Activated naive CD4-positive, alpha-beta T cell treated with anti-CD3 and anti-CD28 coated beads, Interleukin-2, amount 50 U/mL, for 24 hours (primary cell): Measurements from ENCODE around the gene IRF6.

Experiments
- H3K27ac Mint-ChIP-seq: one replicate; pipeline ENCODE4 v1.8.0; 2021; ENCODE audit warnings: mild to moderate bottlenecking, mixed read lengths
- H3K27me3 Mint-ChIP-seq: one replicate; pipeline ENCODE4 v1.8.0; 2021; ENCODE audit warnings: mixed read lengths
- H3K36me3 Mint-ChIP-seq: one replicate; pipeline ENCODE4 v1.8.0; 2021; ENCODE audit warnings: mixed read lengths
- H3K4me1 Mint-ChIP-seq: one replicate; pipeline ENCODE4 v1.8.0; 2021; ENCODE audit warnings: mixed read lengths
- H3K4me3 Mint-ChIP-seq: one replicate; pipeline ENCODE4 v1.8.0; 2021; ENCODE audit warnings: mild to moderate bottlenecking, mixed read lengths
- H3K9me3 Mint-ChIP-seq: one replicate; pipeline ENCODE4 v1.8.0; 2021; ENCODE audit warnings: mixed read lengths

The IRF6 gene

GRCh38 chr1:209805875-209806760 is at the start of gene IRF6:
Gene IRF6, minus strand, starts transcription at chr1:209806142. Its CDS starts 4,729 bp downstream, at chr1:209801413.
- H3K9me3 Mint-ChIP-seq, result no peaks in the 10 kb centered on the region
- H3K36me3 Mint-ChIP-seq, result no peaks in the 10 kb centered on the region
- peak within 1 kb of the TSS; percentile 79 for H3K27ac Mint-ChIP-seq
- no peaks in the 10 kb centered on the region for H3K27me3 Mint-ChIP-seq
- H3K4me1 Mint-ChIP-seq, result peaks cover 7% of the 10 kb centered on the region
- peak within 1 kb of the TSS; percentile 85 for H3K4me3 Mint-ChIP-seq

GRCh38 chr1:209855623-209856022 is 49.7 kb upstream of the IRF6 start:
- Mint-ChIP-seq H3K36me3 (peaks cover 3% of the 10 kb centered on the region), H3K27ac (peak overlapping the region; percentile 82)

GRCh38 chr1:209855006-209855405 is 49.1 kb upstream of the IRF6 start:
- Mint-ChIP-seq H3K27ac (peak overlapping the region; percentile 82), H3K4me3 (no peak overlapping the region), H3K9me3 (no peaks in the 10 kb centered on the region), H3K36me3 (peaks cover 3% of the 10 kb centered on the region), H3K27me3 (no peaks in the 10 kb centered on the region), H3K4me1 (peaks cover 9% of the 10 kb centered on the region)

More at GRCh38 chr1:209855623-209856022, 49.7 kb upstream of the IRF6 start:
- no peaks in the 10 kb centered on the region for H3K27me3 Mint-ChIP-seq
- H3K9me3 Mint-ChIP-seq, result no peaks in the 10 kb centered on the region
- no peak overlapping the region for H3K4me3 Mint-ChIP-seq
- peaks cover 9% of the 10 kb centered on the region for H3K4me1 Mint-ChIP-seq

GRCh38 chr1:209854196-209854595 is 48.3 kb upstream of the IRF6 start:
- H3K27ac Mint-ChIP-seq, result peak overlapping the region; percentile 72
- no peaks in the 10 kb centered on the region for H3K27me3 Mint-ChIP-seq

GRCh38 chr1:209853676-209854075 is 47.7 kb upstream of the IRF6 start:
- Mint-ChIP-seq H3K36me3 (peaks cover 3% of the 10 kb centered on the region), H3K9me3 (no peaks in the 10 kb centered on the region), H3K27ac (no peak overlapping the region)

More at GRCh38 chr1:209854196-209854595, 48.3 kb upstream of the IRF6 start:
- Mint-ChIP-seq H3K4me3 (no peak overlapping the region), H3K4me1 (peaks cover 9% of the 10 kb centered on the region), H3K36me3 (peaks cover 3% of the 10 kb centered on the region), H3K9me3 (no peaks in the 10 kb centered on the region)

GRCh38 chr1:209850342-209850979 is 44.5 kb upstream of the IRF6 start:
- H3K4me3 Mint-ChIP-seq, result no peak overlapping the region
- H3K36me3 Mint-ChIP-seq, result peaks cover 9% of the 10 kb centered on the region
- H3K27ac Mint-ChIP-seq, result peak overlapping the region; percentile 4
- no peaks in the 10 kb centered on the region for H3K27me3 Mint-ChIP-seq
- peaks cover 25% of the 10 kb centered on the region for H3K4me1 Mint-ChIP-seq
- no peaks in the 10 kb centered on the region for H3K9me3 Mint-ChIP-seq

More at GRCh38 chr1:209853676-209854075, 47.7 kb upstream of the IRF6 start:
- no peaks in the 10 kb centered on the region for H3K27me3 Mint-ChIP-seq
- H3K4me3 Mint-ChIP-seq, result no peak overlapping the region
- H3K4me1 Mint-ChIP-seq, result peaks cover 9% of the 10 kb centered on the region

- Mint-ChIP-seq H3K36me3 (peaks cover 9% of the 10 kb centered on the region), H3K4me3 (no peak overlapping the region), H3K9me3 (no peaks in the 10 kb centered on the region), H3K4me1 (peaks cover 17% of the 10 kb centered on the region), H3K27ac (no peak overlapping the region), H3K27me3 (no peaks in the 10 kb centered on the region)
These were observed 43.4 kb upstream of the IRF6 start for GRCh38 chr1:209849388-209849787.

GRCh38 chr1:209845408-209845725 is 39.4 kb upstream of the IRF6 start:
- Mint-ChIP-seq H3K4me1 (peaks cover 30% of the 10 kb centered on the region), H3K36me3 (peaks cover 17% of the 10 kb centered on the region), H3K9me3 (no peaks in the 10 kb centered on the region), H3K4me3 (no peak overlapping the region), H3K27ac (peak overlapping the region; percentile 21), H3K27me3 (no peaks in the 10 kb centered on the region)

GRCh38 chr1:209844695-209845407 is 38.9 kb upstream of the IRF6 start:
- Mint-ChIP-seq H3K4me1 (peaks cover 35% of the 10 kb centered on the region), H3K36me3 (peaks cover 22% of the 10 kb centered on the region), H3K27ac (no peak overlapping the region), H3K9me3 (no peaks in the 10 kb centered on the region), H3K4me3 (no peak overlapping the region), H3K27me3 (no peaks in the 10 kb centered on the region)

- Mint-ChIP-seq H3K27ac (peak overlapping the region; percentile 93), H3K9me3 (no peaks in the 10 kb centered on the region), H3K36me3 (peaks cover 27% of the 10 kb centered on the region), H3K4me1 (peaks cover 48% of the 10 kb centered on the region), H3K27me3 (no peaks in the 10 kb centered on the region), H3K4me3 (peak overlapping the region; percentile 40)
These were observed 34.7 kb upstream of the IRF6 start for GRCh38 chr1:209840611-209841010.

GRCh38 chr1:209839875-209840546 is 34.1 kb upstream of the IRF6 start:
- H3K4me3 Mint-ChIP-seq, result peak overlapping the region; percentile 40

GRCh38 chr1:209838537-209838936 is 32.6 kb upstream of the IRF6 start:
- Mint-ChIP-seq H3K36me3 (peaks cover 33% of the 10 kb centered on the region), H3K27me3 (no peaks in the 10 kb centered on the region), H3K4me3 (no peak overlapping the region), H3K27ac (peak overlapping the region; percentile 68), H3K9me3 (no peaks in the 10 kb centered on the region), H3K4me1 (peaks cover 64% of the 10 kb centered on the region)

More at GRCh38 chr1:209839875-209840546, 34.1 kb upstream of the IRF6 start:
- Mint-ChIP-seq H3K36me3 (peaks cover 27% of the 10 kb centered on the region), H3K4me1 (peaks cover 54% of the 10 kb centered on the region), H3K9me3 (no peaks in the 10 kb centered on the region), H3K27me3 (no peaks in the 10 kb centered on the region), H3K27ac (peak overlapping the region; percentile 93)

GRCh38 chr1:209837671-209838070 is 31.7 kb upstream of the IRF6 start:
- H3K36me3 Mint-ChIP-seq, result peaks cover 38% of the 10 kb centered on the region
- no peak overlapping the region for H3K4me3 Mint-ChIP-seq
- H3K4me1 Mint-ChIP-seq, result peaks cover 71% of the 10 kb centered on the region
- no peaks in the 10 kb centered on the region for H3K9me3 Mint-ChIP-seq
- H3K27me3 Mint-ChIP-seq, result no peaks in the 10 kb centered on the region
- no peak overlapping the region for H3K27ac Mint-ChIP-seq

- peaks cover 71% of the 10 kb centered on the region for H3K4me1 Mint-ChIP-seq
- H3K27ac Mint-ChIP-seq, result peak overlapping the region; percentile 78
- H3K9me3 Mint-ChIP-seq, result no peaks in the 10 kb centered on the region
- no peak overlapping the region for H3K4me3 Mint-ChIP-seq
- H3K27me3 Mint-ChIP-seq, result no peaks in the 10 kb centered on the region
- peaks cover 38% of the 10 kb centered on the region for H3K36me3 Mint-ChIP-seq
These were observed 29.9 kb upstream of the IRF6 start for GRCh38 chr1:209835782-209836298.

- Mint-ChIP-seq H3K9me3 (no peaks in the 10 kb centered on the region), H3K27me3 (no peaks in the 10 kb centered on the region), H3K4me3 (no peak overlapping the region), H3K4me1 (peaks cover 69% of the 10 kb centered on the region), H3K27ac (no peak overlapping the region), H3K36me3 (peaks cover 26% of the 10 kb centered on the region)
These were observed 25.7 kb upstream of the IRF6 start for GRCh38 chr1:209831615-209832014.
